NCI-H1436 (cell line): ENCODE measurements around the gene ACVRL1.
"Not testable (repeated sequence)": the region's sequence is repeated elsewhere in the genome, so short reads cannot be mapped to it uniquely, and the experiment has no call there.

ENCODE experiments used
- DNase-seq: peaks from one replicate; lab custom pipeline; 2025; lab: John Stamatoyannopoulos, UW

ACVRL1 gene

GRCh38 chr12:51874000-51874399 is 33.3 kb upstream of the ACVRL1 start:
- DNase-seq: no peak

GRCh38 chr12:51874486-51874885 is 32.8 kb upstream of the ACVRL1 start:
- DNase-seq: no peak

GRCh38 chr12:51879102-51879501 is 28.2 kb upstream of the ACVRL1 start:
- no peak for DNase-seq

- no peak for DNase-seq
These were observed 24.0 kb upstream of the ACVRL1 start for GRCh38 chr12:51883295-51883694.

GRCh38 chr12:51883998-51884675 is 23.2 kb upstream of the ACVRL1 start:
- no peak for DNase-seq

GRCh38 chr12:51884676-51885229 is 22.6 kb upstream of the ACVRL1 start:
- no peak for DNase-seq

GRCh38 chr12:51885294-51886020 is 21.8 kb upstream of the ACVRL1 start:
- not testable (repeated sequence) for DNase-seq

GRCh38 chr12:51886021-51886710 is 21.1 kb upstream of the ACVRL1 start:
- DNase-seq: no peak

- DNase-seq: no peak
These were observed 19.6 kb upstream of the ACVRL1 start, which contains the start of gene ANKRD33 for GRCh38 chr12:51887476-51888315. ANKRD33 (plus strand) TSS chr12:51888103; CDS start chr12:51888187, 84 bp downstream.

- DNase-seq: no peak
These were observed 18.7 kb upstream of the ACVRL1 start for GRCh38 chr12:51888316-51889215.

- DNase-seq: no peak
These were observed 17.8 kb upstream of the ACVRL1 start for GRCh38 chr12:51889216-51890132.

GRCh38 chr12:51890133-51890464 is 17.2 kb upstream of the ACVRL1 start:
- DNase-seq: no peak

- DNase-seq: no peak
These were observed 16.7 kb upstream of the ACVRL1 start for GRCh38 chr12:51890511-51891171.

- no peak for DNase-seq
These were observed 15.5 kb upstream of the ACVRL1 start for GRCh38 chr12:51891843-51892242.

GRCh38 chr12:51893786-51894185 is 13.5 kb upstream of the ACVRL1 start:
- DNase-seq: no peak

- no peak for DNase-seq
These were observed 11.7 kb upstream of the ACVRL1 start for GRCh38 chr12:51895378-51896135.

- no peak for DNase-seq
These were observed 11.1 kb upstream of the ACVRL1 start for GRCh38 chr12:51896236-51896635.

- no peak for DNase-seq
These were observed 10.1 kb upstream of the ACVRL1 start for GRCh38 chr12:51897181-51897580.
